GM18517 (cell line): ENCODE measurements around the gene RNF182.
"Not testable (repeated sequence)": the region's sequence is repeated elsewhere in the genome, so short reads cannot be mapped to it uniquely, and the experiment has no call there.

Experiments
- ATAC-seq: cut with Tn5 transposase; IDR thresholded peaks from one replicate; pipeline ENCODE4 v1.9.1; 2021; ENCODE audit warnings: mild to moderate bottlenecking, moderate library complexity; ENCODE audit not compliant: unreplicated experiment

Gene RNF182

GRCh38 chr6:13993416-13993815 is 68.7 kb downstream of the RNF182 start:
- ATAC-seq: no peak

DNA sequence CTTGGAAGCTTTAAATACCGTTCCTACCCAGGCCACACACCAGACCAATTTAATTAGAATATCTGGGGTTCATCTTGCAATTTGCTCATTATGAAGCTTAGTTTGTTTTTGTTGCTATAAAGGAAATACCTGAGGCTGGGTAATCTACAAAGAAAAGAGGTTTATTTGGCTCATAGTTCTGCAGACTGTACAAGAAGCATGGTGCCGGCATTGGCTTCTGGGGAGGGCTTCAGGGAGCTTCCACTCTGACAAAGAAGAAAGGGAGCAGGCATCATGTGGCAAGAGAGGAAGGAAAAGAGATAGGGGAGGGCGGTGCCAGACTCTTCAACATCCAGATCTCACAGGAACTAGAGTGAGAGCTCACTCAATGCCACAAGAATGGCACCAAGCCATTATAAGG is 73.6 kb downstream of the RNF182 start:
- no peak for ATAC-seq

- ATAC-seq: no peak
Measured at GRCh38 chr6:14000901-14001300, 76.1 kb downstream of the RNF182 start.

DNA sequence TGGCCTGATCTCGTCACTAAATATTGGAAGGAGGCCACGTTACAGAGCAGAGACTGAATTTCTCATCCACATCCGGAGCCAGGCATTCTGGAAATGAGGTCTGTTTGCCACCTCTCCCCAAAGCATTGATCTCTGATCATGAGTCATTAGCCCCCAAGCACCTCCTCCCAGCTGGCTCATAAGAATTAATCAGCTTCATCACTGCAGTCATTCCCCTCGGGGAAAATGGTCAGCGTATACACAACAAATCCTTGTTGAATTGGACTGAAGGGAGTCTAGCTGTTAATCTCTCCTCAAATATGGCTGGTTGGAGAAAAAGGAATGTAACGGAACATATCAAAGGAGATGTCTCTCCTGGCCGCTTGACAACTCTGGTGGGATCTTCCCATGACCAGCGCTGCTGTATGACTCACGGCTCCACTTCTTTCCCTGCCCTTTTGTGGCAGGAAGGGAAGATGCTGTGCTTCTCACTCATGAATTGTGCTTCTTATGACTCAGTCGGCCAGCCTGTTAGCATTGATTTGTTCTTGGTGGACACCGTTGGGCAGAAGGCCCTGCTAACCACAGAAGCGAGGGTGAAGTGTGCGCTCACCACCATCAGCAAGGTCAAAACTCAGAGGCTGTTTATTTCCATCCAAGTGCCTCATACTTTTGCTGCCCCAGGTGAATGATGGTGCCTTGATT is 76.7 kb downstream of the RNF182 start:
- no peak for ATAC-seq

- ATAC-seq: no peak
Measured at GRCh38 chr6:14002176-14002947, 77.6 kb downstream of the RNF182 start.

DNA sequence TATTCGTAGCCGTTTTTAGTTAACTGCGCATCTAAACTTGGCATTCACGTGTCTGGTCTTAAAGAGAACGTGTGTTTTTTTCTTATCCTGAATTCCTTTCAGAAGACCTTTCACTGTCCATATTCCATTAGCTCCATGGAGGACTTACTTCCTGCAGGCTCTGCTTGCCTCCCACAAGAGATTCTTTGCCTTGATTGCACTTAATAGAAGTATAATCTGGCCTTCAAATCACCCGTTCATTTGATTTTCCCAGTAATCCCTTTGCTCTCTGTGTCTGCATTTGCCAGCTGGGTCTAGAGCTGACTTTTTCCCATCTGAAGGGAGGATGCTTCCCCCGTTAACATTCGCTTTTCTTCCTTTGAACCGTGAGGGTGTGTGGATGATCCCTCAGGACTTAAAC is 79.5 kb downstream of the RNF182 start:
- no peak for ATAC-seq

DNA sequence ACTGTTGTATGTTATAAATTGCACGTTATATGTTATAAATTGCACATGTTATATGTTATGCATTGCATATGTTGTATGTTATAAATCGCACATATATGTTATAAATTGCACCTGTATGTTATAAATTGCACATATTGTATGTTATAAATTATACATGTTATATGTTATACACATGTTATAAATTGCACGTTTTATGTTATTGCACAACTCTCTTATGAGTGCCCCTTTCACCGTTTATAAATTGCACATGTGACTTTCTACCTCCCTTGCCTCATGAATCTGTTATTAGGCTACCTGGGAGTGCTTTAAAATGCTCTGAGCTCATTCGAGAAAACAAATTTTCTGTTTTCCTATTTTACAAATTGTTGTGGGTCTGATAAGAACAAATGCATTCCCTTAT is 84.1 kb downstream of the RNF182 start:
- no peak for ATAC-seq

GRCh38 chr6:14009431-14009830 is 84.7 kb downstream of the RNF182 start:
- ATAC-seq: no peak

DNA sequence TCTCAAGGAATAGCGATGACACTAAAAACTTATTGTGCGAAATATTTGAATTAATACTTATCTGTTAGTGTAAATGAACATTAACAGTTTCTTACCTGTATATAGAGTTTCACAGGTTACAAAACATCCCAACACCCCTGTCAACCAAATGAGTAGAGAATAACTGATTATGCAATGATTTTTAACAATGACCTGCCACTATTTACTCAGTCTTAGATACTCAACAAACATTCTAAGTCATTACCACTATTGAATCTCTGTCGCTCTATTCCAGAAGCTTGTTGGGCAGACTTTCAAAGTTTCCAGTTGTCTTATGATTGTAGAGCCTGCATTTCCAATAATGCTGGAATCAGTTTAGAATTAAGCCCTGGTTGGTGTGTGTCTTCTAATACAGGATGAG is 85.5 kb downstream of the RNF182 start:
- no peak for ATAC-seq

DNA sequence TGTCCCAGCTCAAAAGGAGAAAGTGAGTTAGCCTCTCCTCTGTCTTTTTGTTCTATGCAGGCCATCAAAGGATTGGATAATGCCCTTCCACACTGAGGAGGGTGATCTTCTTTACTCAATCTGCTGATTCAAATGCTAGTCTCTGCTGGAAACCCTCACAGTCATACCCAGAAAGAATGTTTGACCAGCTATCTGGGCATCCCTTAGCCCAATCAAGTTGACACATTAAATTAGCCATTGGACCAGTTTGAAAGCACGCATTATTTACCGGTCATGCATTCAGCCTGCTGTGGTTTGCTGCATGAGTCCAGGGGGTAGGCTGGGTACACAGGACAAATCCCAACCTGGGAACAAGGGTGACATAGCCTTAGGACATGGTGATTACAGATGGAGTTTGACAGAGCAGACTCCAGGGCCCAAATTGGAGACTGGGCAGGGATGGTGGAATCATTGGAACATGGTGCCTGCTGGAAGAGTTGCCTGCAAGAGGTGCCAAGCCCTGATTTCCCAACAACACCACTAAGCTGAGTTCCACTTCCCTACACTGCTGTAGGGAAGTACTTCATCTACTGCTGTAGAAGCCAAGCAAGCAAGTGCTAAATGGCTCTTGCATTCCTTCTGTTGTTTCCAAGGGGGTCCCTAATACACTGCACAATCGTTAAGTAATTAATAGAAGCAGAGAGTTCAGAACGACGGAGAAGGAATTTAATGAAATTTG is 87.7 kb downstream of the RNF182 start:
- ATAC-seq: no peak

DNA sequence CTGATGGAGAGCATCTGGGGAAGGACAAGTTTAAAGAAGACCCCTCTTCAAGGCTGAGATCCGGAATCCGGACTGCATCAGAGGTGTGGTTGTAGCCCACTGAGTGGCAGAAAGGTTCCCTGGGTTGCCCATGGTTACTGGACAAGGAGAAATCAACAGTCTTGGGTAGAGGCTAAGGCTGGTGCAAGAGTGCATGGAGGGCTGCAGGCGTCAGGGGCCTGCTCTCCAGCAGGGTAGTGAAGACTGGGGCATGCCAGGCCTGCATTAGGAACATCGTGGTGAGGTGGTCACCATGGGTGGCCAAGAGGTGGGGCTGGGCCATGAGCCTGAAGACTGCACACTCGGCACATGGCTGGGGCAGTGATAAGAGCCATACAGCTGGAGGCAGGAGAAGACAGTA is 91.2 kb downstream of the RNF182 start:
- no peak for ATAC-seq

GRCh38 chr6:14016432-14016831 is 91.7 kb downstream of the RNF182 start:
- ATAC-seq: no peak

- ATAC-seq: no peak
Measured at GRCh38 chr6:14016935-14017625, 92.3 kb downstream of the RNF182 start.

DNA sequence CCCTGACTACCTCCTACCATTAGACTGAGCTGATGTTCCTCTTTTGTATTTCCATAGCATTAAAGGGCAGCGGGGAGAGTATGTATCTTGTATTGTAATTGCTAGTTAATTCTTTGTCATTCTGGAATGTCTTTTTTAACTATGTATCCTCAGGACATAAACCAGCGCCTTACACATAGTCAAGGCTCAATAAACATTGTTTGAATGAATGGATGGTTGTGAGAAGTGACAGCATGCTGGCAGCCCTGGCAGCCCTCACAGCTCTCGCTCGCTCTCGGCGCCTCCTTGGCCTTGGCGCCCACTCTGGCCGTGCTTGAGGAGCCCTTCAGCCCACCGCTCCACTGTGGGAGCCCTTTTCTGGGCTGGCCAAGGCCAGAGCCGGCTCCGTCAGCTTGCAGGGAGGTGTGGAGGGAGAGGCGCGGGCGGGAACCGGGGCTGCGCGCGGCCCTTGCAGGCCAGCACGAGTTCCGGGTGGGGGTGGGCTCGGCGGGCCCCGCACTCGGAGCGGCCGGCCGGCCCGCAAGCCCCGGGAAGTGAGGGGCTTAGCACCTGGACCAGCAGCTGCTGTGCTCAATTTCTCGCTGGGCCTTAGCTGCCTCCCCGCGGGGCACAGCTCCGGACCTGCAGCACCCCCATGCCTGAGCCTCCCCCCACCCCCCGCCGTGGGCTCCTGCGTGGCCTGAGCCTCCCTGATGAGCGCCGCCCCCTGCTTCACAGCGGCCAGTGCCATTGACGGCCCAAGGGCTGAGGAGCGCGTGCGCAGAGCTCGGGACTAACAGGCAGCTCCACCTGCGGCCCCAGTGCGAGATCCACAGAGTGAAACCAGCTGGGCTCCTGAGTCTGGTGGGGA is 93.1 kb downstream of the RNF182 start:
- no peak for ATAC-seq

DNA sequence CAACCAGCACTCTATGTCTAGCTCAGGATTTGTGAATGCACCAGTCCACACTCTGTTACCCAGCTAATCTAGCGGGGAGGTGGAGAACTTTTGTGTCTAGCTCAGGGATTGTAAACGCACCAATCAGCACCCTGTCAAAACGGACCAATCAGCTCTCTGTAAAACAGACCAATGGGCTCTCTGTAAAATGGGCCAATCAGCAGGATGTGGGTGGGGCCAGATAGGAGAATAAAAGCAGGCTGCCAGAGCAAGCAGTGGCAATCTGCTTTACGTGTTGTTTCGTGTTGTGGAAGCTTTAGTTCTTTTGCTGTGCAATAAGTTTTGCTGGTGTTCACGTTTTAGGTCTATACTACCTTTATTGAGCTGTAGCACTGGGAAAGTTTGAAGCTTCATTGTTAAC is 93.8 kb downstream of the RNF182 start:
- not testable (repeated sequence) for ATAC-seq

GRCh38 chr6:14020551-14020950 is 95.8 kb downstream of the RNF182 start:
- ATAC-seq: no peak

GRCh38 chr6:14021449-14021848 is 96.7 kb downstream of the RNF182 start:
- no peak for ATAC-seq

GRCh38 chr6:14022673-14023072 is 97.9 kb downstream of the RNF182 start:
- ATAC-seq: no peak

DNA sequence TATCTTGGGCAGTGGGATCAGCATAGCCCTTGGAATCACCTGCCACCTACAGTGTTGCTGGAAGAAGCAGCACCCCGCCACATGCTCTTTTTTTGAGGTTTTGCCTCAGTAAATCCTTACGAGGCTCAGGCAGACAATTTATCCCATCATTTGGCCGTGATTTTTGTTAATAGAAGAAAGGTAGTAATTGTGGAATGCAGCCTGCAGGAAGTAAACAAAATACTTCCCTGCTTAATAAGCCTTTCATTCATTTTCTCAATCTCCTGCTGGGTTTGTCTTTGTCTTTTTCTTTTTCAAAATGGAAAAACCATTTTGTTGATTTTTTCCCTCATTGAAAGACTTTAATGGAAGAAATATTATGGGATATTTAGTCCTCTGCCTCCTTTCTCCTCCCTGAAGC is 99.1 kb downstream of the RNF182 start:
- ATAC-seq: no peak

DNA sequence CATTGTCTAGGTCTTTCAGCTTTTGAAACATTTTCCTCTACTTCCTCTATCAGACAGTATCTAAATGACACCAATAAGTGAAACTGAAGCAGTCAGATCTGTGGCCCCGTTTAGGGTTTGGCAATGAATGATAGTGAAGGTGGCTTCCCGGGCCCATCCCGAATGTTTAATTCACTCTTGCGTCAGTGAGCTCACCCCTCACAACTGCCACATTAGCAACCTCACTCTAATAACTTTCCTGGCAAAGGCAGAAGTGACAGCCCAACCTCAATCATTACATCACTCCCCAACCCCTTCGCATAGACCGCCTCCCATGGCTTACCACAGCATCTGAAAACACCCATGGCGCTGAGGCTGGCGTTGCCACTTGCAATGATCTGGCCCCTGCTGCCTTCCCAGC is 100.4 kb downstream of the RNF182 start:
- ATAC-seq: no peak
